CD4-positive, alpha-beta T cell treated with Interleukin-4 for 1 hour (primary cell): ENCODE measurements around the gene MYOD1.

Experiments used
- DNase-seq, 2 donors: peaks; one replicate each; pipeline ENCODE4 v3.0.0-alpha.2; 2020 to 2022

The MYOD1 gene

DNA sequence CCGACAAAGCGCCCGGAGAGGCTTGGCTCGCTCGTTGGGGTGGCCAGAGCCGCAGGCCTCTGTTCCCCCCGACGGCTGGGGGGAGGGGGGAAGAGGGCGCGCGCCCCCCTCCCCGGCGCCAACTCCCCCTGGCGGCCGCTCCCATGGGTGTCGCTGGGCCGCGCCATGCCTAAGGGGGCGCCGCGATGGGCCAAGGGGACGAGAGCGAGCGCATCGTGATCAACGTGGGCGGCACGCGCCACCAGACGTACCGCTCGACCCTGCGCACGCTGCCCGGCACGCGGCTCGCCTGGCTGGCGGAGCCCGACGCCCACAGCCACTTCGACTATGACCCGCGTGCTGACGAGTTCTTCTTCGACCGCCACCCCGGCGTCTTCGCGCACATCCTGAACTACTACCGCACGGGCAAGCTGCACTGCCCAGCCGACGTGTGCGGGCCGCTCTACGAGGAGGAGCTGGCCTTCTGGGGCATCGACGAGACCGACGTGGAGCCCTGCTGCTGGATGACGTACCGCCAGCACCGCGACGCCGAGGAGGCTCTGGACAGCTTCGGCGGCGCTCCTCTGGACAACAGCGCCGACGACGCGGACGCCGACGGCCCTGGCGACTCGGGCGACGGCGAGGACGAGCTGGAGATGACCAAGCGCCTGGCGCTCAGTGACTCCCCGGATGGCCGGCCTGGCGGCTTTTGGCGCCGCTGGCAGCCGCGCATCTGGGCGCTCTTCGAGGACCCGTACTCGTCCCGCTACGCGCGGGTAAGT is 16.6 kb downstream of the MYOD1 start:
- DNase-seq: no peak

DNA sequence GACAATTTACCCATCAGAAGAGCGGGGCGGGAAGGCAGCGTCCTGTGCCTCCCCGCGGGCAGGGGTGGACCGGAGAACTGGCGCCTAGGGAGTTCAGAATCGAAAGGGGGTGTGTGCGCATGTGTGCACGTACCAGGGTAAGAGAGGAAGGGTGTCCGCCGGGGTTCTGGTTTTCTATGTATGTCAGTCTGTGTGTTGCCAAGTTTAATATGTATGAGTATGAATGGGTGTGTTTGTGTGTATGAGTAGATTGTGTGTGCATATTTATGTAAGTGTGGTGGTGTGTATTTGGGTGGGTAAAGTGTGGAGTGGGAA is 17.2 kb downstream of the MYOD1 start:
- no peak for DNase-seq

DNA sequence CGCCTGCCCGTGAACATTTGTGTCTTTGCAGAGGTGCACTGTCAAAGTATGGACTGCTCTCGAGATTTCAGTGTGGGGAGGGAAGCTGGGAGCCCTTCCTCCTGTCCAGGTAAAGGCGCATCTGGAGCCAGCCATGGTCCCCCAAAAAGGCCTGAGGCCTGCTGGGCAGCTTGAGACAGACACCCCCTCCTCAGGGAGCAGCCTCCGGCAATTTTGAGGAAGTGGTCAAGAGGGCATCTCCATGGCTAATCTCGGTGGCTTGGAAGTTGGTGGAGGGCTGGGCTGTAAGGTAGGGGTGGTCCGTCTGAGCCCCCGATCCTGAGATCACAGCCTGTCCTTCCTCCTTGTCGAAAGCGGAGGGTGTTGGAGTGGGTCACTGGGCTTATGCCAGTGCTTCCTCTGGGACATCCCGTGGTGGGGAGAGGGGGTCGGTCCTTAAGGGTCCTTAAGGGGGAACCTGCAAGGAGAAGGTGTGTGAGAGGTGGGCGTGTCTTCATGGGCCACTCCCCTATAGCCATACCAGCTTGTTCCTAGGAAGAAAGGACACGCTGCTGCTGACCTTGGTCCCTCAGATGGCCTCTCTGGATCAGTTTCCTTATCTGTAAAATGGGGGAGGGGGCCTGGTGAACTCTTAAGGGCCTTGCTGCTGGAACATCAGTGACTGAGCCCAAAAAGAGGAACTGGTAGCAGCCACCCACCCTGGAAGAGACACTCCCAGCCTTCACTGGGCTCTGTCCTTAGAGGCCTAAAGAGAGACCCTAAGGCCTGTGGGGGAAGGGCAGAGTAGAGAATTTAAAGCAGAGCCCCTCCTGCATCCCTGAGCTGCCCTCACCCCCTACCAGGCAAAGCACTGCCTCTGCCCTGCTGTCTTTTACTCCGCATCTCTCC is 17.8 kb downstream of the MYOD1 start:
- no peak for DNase-seq

DNA sequence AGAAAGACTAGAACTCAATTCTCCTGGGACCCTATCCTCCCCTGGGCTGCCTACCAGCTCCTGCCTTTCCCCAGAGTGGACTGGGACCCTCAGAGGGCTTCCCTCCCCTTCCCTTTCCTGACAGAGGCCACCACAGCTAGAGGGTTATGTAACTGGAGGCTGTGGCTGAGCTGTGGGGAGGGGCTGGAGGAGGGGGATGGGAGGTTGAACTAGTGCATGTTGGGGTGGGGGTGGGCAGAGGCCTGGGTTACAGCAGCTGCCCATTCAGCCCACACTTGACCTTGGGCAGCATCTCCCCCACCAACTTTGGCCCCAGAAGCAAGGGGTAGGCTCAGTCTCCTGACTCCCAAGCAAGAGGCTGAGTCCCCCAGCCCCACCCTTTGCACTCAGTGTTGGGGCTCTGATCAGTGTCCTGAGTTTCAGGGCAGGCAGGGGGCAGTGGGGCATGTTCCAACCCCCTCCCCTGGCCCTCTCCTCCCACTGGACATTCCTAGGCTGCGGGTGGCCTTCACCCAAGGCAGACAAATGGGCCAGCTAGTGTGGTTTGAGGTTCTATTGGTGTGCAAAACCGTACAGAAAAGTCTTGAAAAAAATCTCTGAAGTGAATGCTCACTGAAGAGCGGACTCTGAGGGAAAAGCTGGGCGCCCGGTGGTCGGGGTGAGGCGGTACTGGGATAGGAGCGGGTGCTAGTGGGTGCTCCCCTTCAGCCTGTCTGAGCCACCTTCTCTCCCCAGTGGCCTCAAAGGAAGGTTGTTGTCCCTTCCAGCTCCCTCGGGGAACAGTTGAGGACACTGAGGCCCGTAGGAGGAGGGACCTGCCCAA is 19.0 kb downstream of the MYOD1 start:
- no peak for DNase-seq

DNA sequence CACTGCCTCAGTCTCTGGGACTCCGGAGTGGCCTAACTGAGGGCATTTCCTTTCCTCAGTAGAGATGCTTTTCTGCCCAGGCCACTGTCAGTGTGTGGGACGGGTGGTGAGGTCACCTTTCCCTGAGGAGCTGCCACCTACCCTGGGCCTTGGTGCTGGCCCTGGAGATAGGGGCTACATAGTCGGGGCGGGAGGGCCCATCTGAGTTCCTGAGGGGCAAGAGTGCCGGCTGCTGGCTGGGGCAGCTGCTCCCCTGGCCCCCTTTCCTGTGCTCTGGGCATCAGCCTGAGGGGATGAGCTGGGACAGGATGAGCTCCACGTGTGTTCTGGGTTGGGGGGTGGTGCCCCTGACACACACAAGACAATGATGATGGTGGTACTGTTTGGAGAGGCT is 20.6 kb downstream of the MYOD1 start:
- no peak for DNase-seq

DNA sequence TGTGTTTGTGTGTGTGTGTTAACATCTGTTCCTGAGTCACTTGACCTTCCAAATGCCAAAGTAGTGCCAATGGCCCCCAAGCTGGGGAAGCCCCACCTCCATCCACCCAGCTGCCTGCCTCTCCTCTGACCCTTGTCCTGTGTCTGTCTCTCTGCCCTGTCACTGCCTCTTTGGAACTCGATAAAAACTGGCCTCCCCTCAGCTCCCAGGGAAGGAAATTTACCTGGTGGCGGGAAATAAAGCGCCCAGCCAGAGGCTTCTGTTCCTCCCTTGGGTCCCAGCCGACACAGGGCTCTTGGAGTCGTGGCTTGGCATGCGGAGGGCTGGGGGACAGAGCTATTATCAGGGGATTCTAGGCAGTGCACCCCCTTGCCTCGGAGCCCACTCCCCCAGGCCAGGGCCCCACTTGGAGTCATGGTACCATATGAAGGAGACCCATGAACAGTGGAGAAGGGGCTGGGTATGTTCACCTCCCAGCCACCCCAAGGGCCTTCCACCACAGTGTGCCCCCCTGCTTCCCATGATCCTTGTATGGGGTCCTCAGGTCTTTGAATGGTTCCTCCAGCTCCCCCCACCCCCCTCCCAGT is 21.4 kb downstream of the MYOD1 start:
- no peak for DNase-seq

DNA sequence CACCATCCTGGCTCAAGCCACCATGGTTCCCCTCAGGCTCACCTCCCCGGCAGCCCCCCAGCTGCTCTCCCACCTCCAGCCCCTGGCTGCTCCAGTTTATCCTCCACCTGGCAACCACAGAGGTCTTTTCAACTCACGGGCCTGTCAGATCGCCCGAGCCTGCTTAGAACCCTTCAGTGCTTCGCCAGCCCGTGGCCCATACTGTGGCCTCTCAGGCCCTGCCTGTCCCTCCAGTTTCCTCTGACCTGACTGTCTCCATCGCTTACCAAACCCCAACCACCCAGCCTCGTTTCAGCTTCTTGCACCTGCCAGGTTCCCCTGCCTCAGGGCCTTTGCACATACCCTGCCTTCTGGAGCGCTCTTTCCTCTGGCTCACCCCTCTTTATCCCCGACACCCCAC is 22.1 kb downstream of the MYOD1 start:
- DNase-seq: no peak

DNA sequence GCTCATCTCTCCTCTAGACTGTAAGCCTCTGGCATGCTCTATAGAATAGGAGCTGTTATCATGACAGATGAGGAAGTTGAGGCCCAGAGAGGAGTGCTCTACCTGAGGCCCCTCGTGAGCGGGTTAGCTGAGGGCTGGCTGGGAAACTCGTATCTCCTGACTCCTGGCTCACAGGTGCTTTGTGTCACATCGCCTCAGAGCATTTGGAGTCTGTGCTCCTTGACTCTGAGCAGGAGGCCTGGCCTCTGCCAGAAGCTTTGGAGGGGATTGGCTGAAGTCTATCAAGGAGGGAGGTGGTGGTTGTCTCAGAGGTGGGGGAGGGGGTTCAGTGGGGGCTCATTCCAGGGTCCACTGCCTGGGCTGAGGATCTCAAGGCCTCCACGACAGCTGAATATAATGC is 22.6 kb downstream of the MYOD1 start:
- no peak for DNase-seq

DNA sequence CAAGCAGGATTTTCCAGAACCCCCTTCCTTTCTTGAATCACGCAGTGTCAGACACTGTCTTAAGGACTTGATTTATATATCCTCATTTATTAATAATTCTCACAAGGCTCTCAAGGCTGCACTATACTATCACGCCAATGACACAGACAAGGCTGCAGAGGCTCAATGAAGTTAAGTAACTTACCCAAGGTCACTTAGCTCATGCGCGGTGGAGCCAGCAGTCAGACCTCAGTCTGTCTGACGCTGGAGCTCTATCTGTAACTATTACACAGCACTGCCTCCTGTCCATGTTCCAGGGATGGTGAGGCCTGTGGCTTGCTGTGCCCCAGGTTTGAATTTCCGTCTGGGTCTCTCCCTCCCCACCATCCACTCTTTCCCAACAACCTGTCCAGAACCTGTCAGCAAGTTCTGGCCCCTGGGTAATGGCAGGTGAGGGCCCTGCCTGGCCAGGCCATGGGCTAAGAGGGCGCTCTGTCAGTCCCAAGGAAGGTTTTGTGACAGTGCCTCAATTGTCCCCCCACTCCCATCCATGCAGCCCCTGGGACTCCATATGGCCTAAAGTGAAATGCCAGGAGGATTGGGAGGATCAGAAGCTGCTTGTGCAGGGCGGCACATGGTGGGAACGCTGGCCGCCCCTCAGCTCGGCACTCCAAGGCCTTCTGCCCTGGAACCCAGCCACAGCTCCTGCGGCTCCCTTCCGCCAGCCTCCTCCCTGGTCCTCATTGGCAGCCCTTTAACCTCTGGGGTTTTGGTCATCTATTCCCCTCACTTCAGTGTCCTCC is 23.8 kb downstream of the MYOD1 start:
- no peak for DNase-seq

DNA sequence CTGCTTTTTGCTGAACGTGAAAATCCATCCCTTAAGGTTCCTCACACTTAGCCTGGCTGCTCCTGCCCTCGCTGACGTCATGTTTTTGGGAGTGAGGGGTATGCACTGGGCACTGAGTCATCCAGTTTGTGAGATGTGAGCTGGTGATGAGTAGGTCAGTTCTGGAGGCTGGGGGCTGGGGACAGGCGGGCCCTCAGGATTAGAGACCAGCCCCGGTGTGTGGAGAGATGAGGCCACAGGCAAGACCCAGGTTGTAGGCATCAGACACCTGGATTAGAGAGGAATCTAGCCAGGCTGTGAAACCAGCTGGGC is 24.4 kb downstream of the MYOD1 start:
- DNase-seq: no peak

DNA sequence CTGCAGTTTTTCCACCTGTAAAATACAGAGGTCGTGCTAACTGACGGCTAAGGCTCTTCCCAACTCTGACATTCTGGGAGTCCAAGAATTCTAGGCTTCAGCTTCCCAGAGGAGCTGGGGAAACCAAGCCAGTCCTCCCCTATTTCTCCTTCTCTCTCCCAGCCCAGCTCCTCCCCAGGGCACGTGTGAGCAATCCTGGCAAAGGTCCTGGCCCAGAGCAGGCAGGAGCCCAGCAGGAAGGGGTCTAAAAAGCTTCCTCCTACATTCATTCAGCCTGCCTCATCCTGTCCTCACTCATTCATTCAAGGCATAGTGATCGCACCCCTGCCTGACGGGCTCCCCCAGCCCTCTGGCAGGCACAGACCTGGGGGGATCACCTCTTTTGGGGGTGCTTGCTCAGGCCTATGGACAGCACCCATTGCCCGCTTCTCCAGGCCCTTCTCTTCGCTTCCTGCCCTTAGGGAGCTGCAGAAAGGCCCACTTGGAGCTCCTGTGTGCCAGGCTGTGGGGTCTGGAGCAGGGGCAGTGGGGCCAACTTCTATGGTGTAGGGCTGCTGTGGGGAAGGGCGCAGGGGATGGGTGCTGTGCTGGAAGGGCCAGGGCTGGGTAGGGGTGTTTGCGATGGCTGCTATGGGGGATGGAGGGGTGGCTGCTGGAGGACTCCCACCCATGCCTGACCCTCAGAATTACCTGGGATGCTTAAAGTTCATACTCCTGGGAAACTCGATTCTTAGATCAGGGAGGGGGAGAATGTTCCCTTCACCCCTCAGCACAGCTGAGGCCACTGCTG is 25.0 kb downstream of the MYOD1 start:
- DNase-seq: no peak

DNA sequence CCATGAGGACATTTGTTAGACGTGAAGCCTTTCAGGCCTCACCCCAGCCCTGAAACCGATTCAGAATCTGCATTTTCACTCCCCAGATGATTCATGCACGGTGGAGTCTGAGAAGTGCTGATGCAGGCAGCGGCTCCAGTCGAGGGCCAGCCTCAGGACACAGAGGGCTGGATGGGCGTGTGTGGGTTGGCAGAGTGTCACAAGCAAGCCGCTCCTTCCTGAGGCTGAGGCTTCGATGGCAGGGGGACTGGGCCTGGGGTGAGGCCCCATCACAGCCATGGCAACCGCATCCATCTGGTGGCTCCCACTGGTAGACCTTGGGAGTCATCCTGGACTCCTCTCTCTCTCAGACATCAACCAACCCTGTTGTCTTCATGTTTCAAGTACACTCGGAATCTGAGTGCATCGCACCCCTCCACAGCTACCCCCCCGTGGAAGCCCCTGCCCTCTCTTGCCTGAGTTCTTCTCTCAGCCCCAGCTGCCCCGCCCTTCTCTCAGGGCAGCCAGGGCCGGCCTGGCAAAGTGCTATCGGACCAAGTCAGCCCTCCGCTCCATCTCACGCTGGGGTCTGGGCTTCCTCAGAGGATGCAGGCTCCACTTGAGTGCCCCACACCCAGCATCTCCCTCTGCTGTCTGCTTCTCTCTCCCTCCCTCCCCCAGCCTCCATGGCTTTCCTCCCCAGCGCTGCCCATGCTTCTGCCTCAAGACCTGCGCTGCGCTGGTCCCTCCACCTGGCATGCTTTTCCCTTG is 25.8 kb downstream of the MYOD1 start:
- no peak for DNase-seq

DNA sequence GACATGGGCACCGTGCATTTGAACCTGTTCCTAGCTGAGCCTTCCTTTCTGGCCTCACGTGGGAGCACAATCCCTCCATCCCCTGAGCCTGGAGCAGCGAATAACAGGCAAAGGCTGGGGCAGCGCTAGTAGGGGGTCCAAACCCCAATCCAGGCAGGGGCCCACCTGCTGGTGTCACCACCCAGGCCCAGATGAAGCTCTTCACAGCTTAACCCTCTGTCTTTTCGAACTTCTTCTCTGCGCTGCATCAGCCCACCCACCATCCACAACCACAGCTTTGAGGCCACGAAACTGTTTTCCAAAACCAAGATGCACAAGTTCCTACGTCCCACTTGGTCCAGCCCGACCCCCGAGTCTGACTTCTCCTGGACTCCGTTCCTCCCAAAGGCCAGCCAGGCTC is 26.7 kb downstream of the MYOD1 start:
- no peak for DNase-seq

DNA sequence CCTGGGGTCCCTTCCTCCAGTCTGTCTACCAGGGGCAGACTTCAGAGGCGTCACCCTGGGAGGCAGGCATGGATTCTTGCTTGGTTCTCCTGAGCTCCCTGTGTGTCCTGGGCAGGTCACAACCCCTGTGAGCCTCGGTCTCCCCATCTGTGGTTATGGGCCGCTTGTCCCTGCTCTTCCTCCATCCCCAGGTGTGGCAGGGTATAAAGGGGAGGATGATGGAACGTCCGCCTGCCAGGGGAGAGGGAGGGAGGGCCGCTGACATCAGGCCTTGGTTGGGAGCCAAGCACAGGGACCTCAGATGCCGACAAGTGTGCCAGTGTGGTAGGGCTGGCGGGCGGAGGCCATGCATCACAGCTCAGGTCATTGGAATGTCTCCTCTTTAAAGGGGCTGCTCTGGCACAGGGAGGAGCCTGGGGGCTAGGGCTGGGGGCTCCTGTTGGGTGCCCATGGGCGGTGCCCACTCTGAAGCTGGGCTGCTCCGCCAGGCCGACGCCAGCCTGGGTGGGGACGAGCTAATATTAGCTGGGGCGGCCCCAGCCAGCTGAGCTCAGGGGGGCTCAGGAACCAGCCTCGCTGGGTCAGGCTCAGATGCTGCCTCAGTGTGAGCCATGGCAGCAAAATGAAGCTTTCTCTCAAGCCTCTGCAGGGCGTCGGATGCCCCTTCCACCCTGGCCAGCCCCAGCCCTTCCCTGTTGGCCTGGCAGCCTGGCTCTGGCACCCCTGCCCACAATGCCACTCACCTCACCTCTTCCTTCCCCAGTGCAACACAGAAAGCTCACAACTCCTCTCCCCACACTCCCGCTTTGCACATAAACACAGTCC is 28.0 kb downstream of the MYOD1 start:
- DNase-seq: no peak

DNA sequence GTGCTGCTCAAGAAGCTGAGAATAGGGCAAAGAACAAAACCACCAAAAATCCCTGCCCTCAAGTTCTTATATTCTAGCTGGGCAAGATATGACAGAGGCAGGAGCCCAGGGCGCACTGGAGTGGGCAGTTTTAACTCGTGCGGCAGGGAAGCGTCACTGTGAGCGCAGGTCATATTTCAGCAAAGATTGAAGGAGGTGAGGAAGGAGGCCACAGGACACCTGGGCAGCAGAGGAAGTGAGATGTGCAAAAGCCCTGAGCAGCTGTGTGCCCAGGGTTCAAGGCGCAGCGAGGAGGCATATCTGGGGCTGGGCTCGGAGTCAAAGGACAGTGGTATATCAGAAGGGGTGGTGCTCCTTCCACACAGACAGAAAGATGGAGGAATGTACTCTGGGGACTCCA is 28.7 kb downstream of the MYOD1 start:
- DNase-seq: no peak

DNA sequence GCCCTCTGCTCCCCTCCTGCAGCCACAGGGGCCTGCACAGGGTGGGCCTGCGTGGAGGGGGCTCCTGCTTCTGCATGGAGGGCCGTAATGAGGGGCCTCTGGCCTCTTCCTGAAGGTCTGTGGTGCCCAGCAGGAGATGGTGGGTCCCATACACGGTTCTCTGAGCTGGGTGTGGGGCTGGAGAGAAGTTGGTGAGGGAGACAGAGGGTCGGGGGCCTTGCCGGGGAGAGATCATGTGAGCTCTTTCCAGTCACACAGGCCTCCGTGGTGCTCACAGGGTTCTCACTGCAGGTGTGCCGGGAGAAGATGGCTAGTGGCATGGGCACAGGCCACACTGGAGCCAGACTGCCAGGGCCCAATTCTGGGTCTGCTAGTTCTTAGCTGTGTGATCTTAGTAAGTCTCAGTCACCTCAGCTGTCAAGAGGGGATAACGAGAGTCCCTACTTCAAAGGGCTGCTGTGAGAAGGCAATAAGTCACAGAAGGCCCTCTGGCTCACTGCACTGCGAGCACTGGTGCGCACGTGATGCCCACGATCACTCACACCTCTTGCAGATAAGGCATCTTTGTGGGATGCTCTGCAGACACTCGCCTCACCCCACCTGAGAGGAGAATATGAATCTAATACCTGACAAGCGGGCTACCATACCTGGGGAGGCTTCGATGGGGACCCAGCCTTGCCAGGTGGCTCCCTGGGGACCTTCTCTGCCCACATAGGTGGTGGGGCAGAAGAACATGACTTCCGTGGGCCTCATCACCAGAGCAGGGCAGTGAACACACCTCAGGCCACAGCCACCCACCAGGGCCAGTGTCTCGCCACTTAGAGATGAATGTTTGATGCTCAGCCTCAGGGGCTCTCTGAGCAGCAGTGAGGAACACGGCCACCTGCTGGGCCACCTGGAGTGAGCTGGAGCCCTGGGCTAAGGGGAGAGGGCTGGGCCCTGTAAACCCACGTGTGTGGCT is 29.7 kb downstream of the MYOD1 start:
- DNase-seq: no peak

DNA sequence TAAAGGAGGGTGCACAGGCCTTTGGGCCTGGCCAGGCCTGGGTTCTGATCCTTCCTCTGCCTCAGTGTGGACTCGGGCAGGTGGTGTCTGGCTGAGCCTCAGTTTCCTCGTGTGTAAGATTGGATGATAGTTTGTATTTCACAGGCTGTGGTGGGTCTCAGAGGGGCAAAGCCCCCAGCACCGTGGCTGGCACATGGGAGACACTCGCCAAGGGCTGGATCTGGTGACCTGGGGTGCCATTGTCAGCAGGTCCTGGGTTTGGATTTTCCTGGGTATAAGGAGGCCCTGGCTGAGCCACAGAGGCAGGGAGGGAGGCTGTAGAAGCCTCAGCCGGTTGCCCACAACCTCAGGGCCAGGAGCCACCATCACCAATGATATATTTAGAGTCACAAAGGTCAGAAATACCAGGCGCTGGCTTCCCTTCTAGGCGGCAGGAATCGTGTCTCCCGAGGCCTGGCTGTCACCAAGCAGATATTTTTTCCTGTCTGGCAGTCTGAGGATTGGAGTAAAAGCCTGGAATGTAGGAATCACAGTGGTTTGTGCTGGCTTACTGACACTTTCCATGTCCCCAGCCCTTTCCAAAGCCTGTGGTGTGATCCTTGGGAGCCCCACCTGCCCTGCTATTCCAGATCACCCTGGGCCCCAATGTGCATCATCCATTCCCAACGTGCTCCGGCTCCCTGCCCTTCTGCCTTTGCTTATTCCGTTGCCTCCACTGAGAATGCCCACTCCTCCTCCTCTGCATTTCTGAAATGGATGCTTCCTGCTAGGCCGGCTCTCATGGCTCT is 30.8 kb downstream of the MYOD1 start:
- no peak for DNase-seq

DNA sequence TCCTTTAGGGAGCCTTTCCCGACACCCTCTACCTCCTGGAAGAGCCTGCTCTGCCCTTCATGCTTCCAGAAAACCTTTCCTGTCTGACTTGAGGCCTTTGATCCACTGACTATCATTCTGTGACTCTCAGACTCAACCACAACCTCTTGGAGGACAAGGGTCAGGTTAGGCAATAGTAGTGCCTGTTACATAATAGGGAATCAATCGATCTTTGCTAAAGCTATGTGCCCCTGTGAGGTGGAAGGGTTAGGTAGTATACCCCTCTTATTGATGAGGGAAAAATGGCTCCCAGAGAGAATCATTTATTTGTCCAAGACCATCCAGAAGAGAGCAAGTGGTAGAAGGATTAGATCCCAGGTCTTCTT is 31.4 kb downstream of the MYOD1 start:
- no peak for DNase-seq
